Measurements from ENCODE around the gene ZBTB20.

ZBTB20 gene

DNA sequence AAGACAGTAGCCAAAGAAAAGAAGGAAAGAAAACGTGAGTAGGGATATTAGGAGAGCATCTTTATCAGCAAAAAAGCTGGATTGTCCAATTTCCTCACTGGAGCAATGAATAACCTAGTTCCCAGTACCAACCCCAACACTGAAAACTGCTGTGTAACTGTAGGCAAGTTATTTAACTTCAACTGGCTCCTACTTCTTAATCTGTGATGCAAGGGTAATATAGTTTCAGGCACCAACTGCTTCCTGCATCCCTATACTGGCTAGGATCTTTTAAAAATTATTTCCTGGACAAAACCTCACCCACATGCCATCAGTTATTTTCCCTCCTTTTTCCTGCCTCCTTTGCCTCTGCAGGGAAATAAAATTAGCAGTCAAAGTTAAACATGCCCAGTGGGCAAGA, 59.6 kb downstream of the ZBTB20 start:
- DNase-seq (ENCODE audit: low read depth): no peak

DNA sequence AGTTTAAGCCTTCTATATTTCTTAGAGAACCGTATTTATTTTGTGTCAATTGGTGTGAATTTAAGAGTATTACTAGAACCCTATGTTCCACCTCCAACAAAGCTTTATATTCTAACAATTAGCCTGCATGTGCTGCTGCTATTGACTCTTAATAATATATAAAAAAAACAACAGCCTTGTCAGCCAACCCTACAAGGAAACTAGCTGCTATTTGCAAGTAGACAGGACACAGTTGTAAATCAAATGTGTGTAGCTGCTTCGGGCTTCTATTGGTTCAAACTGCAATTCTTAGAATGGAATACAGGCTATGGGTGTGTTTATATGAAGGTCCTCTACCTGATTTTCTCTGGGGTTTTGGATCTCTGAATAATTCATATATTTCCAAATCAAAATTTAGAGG, 60.7 kb downstream of the ZBTB20 start:
- no peak for DNase-seq (ENCODE audit: low read depth)

DNA sequence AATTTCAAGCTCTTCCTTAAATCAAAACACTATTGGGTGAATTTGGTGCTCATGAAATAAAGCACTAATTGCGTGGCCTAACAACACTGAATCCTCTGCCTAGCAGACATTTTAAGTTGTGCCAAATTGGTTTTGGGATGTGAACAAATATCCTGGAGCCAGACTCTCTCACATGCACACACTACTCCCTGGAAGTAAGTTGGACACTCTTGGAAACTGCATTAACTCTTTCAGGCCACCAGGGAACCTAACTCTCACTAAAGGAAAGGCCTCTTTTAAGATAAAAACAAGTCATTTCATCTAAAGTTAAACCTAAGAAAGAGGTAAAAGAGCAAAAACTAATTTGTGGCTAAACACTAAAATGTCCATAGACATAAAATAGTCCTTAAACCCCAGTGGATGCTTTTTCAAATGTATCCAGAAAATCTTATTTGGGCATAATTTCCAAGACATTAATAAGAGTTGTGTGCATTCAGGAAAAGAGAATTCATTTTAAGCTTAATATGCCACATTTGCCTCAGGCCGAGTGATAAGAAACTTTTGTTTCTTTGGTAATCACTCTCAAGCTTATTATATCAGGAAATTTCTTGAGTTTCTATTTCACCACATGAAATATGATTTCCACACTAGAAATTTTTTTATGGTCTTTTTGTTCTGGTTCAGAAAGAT, 61.8 kb downstream of the ZBTB20 start:
- DNase-seq (ENCODE audit: low read depth): no peak

DNA sequence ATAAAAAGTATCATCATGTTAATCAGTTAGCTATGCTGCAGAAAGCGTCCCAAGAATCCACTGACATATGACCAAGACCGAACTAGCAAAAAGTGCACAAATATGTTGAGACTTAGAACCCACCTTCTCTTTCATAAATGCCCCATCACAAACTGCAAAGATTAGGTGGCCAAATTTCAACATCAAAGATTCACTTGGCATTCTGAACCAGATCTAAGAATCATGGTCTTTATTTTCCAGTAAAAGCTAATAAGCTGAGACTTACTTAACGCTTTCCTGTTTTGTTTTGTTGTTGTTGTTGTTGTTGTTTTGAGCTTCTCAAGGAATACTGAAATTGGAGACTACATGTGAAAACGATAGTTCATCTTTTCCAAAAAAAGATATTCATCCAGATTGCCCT, 62.4 kb downstream of the ZBTB20 start:
- DNase-seq (ENCODE audit: low read depth): no peak

DNA sequence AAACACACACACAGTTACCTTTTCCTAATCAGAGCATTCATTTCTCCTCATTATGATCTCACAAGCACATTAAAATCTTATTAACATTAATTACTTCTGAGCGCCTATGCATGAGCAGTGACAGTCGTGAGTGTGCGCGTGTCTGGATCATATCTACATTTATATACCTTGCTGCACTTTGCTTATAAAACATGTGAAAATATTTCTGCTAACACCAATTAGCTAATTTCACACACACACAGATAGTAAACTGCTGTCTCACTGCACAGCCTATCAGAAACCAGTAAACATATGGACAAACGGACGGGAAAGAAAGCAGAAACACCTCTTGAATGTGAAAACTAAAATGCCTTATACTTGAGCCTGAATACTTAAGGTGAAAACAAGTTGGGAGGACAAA, 64.8 kb downstream of the ZBTB20 start:
- DNase-seq (ENCODE audit: low read depth): no peak

DNA sequence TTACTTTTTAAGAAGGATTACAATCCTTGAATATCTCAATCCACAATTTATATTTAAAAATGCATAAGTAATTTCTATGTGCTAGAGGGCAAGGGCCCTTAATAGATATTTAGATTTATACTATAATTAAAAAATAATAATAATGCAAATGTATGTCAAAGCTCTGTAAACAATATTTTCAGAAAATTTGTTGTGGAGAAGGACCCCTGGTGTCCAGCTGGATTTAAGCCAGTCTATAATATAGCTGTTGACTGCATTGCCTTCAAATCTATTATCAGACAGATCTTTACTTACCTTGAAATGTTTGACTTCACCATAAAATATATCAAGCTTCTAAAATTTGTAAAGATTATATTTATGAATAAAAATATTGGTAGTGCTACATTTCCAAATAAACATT, 65.6 kb downstream of the ZBTB20 start:
- DNase-seq (ENCODE audit: low read depth): no peak

DNA sequence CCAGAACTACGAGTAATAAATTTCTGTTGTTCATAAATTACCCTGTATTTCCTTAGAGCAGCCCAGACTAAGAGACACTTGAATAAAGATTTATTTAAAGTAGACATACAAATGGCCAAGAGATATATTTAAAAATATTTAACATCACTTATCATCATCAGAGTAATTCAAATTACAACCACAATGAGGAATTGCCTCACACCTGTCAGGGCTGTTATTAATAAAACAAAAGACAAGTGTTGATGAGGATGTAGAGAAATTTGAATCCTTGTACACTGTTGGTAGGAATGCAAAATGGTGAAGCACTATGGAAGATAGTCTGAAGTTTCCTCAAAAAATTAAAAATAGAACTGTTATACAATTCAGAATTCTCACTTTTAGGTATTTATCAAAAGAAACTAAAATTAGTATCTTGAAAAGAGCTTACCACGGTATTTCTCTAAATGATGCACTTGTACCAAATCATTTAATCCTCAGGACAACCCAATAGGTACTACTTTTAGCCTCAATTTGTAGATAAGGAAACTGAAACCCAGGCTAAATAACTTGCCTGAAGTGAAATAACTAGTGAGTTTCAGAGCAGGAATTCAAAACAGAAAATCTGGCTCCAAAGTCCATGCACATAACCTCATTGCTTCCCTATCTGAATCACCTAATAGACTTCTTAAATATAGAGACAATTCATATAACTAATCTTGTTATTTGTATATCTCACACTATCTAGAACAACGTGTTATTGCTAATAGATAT, 69.4 kb downstream of the ZBTB20 start:
- DNase-seq (ENCODE audit: low read depth): no peak

DNA sequence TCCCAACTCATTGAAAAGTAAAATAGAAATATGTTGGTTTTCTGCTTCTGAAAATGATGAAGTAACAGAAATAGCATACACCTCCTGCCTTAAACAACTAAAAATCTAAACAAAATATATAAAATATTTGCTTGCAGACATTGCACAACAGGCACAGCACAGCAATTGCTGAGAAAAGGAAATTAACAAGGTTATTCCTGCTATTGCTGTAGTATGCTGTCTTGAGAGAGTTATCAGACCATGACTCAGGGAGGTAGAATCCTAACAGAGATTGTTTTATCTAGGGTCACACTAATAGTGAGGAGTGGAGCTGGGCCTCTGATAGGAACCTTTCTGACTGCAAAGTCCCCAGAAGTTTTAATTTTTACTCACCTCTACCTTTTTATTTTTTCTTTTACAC, 72.6 kb downstream of the ZBTB20 start:
- no peak for DNase-seq (ENCODE audit: low read depth)

DNA sequence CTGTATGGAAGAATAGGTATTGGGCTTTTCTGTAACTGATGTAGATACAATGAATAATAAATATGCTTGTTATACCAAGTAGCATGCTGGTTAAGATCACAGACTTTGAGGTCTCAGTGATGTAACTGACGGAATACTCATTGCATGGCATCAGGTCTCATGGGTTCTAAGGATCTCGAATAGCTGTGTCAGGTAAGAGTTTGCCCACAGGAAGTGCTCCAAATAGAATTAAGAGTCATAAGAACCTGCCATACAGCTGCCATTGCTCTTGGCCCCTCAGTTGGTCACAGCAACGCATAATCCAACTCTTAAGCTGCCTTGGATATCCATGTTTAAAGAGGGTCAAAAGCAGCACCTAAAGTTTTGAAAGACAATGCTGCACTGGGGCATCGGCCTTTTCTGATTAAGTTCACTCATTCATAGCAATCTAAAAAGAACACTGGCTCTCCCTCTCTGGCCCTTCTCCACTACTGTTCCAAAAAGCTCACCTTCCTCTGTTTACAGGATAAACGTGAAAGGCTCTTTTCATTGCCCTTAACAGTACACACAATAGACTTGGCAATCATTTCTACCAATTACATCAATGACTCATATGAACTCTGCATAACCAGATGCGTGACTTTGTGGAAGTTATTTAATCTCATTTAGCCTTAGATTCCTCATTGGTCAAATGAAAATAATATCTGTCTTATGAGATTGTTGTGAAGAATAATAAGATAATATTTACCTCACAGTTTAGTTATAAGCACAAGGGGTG, 74.6 kb downstream of the ZBTB20 start:
- no peak for DNase-seq (ENCODE audit: low read depth)

DNA sequence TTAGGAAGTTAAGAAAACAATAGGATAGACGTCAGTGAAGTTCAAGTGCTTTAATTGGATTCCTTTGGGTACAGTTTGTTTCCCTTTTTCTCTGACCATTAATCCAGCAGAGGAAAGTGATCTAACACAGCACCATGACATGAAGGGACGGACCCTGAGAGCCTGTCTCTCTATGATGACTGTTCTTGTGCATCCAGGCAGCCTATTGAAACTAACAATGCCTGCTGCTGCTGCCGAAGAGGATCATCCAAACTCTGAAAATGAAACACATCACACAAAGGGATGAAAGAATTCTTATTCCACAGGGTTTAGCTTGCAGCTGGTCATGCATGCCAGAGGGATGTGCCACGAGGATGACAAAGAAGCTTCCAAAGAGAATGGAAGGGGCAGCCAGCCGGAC, 75.5 kb downstream of the ZBTB20 start:
- no peak for DNase-seq (ENCODE audit: low read depth)

DNA sequence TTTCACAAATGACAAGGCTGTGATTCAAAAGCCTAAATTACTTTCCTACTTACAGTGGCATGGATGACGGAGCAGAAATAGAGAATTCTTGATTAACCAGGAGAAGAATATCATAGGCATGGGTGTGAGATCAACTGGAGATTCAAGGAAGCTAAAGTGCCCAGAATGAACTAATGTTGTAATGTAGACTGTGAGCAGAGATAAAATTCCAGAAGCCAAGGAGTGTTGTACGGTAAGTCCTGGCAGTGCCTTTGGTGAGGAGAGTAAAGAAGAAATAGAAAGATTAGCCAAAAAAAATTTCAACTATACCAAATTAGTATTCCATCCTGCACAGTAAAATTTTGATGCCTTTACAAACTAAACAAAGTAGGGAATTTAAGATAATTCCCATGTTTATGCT, 75.9 kb downstream of the ZBTB20 start:
- DNase-seq (ENCODE audit: low read depth): no peak

DNA sequence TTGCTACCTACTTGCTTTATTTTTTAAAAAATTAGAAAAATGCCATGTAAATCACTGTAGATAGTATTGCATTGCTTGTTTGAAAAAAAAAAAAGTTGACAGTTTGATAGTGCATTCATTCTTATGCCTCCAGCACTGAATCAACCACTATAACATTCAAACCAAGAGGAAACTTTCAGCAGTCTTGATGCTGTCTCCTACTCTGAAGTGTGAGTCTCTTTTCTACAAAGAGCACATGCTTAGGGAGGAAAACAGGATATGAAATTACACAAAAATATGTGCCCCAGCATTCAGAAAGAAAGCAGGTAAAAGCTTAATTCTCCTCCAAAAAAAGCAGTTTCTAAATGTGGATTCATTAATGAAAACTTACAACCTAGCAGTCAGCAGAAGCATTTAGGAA, 78.3 kb downstream of the ZBTB20 start:
- DNase-seq (ENCODE audit: low read depth): no peak

DNA sequence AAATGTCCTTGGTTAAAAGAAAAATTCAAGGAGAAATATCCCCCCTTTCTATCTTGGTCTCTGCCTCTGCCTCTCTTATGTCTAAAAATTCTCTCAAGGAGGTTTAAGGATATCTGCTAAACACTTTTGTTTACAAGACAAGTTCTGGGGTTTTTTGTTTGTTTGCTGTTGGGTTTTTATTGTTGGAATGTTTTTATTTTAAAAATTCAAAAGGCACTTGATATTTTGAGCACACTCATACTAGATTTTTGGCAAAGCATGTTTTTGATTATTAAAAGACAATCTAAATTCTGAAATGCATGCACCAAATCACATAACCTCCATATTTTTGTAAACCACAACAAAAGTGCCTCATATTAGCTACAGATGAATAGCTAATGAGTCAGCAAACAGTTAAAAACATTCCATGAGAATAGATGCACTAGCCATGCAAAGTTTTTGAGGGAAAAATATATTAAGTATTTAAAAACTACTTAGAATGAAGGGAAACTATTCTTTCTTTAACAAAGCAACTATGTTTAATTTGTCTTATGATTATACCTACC, 84.6 kb downstream of the ZBTB20 start:
- no peak for DNase-seq (ENCODE audit: low read depth)

DNA sequence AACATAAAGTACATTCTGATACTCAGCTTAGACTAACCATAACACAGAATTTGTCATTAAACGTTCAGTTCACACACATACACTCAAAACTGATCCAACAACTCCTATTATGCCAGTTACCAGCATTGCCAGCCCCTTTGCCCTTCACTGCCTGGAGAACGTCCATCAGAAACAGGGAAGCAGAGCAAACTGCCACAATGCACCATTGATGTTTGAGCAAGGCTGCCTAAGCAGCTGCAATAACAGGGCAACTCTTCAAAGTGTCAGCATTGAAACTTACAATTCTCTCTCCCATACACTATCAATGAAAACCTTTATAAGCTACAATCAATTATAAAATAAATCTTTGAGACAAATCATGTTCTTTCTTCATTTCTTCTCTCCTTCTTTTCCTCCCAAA, 85.1 kb downstream of the ZBTB20 start:
- no peak for DNase-seq (ENCODE audit: low read depth)

DNA sequence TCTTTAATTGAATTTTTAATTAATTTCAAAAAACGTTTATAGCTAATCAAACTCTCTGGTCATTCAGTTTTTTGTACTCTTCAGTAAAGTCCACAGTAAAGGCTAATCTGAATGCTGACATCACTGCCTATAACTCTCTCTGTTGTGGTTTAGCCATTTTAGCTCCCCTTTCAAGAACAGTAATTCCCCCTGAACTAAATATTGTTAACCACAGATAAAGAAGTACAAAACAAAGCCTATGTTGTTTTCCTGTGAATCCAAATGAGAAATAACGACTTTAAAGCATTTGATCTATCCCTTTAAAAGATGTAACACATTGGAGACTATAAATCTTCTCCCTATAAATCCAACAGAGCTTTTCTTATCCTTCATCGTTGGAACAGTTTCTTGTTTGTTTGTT, 94.2 kb downstream of the ZBTB20 start:
- no peak for DNase-seq (ENCODE audit: low read depth)

DNA sequence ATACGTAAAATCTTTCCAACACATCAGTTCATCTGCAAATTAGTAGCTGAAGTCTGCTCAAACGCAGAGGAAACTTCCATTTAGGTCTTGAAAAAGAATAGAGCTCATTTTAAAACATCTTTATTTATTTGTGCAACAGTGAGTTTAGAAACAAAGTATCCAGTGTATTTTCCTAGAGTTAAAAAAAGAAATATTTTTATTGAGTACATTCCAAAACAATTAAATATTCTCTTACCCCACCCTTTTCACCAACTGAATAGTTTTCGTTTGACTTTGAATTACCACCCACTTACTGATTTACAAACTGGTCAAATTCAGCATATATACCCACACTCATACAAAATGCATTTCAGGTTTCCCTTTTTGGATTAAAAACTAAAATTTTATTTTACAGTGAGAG, 104.7 kb downstream of the ZBTB20 start:
- DNase-seq (ENCODE audit: low read depth): no peak

DNA sequence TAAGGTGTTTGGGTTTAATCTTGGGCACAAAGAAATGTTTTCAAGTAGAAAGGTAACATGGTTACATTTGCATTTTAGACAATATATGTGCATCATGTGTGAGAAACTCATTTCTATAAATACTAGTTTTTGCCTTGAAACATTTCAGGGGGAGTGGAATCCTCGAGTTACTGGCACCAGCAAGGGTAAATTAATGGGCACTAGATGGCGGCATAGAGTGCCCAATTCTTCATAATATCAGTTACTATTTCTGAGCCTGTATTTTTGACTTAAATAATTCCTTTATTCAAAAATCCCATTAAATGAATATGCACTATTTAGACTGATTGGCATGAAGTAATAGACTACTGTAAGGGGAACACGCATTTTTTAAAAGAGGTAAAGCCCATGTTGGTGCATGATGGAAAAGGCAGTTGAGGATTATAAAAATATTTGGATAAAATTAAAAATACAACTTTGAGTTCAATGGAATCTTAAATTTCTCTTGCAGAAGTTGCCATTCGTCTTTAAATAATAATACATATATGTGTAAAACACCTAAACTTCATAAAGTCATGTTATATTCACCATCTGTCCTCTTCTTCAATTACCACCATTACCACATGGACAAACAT, 106.3 kb downstream of the ZBTB20 start:
- DNase-seq (ENCODE audit: low read depth): peak; percentile 15

DNA sequence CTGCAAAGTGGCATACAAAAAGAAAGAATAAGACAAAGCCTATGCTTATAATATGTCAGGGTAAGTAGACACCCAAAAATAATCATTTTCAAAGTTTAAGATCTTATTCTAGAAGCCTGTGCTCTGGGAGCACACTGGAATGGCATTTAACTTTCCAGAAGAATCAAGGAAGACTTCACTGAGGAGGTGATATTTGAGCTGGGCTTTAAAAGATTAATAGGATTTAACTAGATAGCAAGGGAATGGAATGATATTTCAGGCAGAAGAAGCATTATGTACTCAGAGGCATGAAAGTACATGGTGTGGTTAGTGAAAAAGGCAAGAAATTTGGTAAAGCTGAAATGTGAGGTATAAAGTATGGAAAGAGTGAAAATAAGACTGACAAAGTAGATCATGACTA, 106.8 kb downstream of the ZBTB20 start:
- DNase-seq (ENCODE audit: low read depth): no peak

DNA sequence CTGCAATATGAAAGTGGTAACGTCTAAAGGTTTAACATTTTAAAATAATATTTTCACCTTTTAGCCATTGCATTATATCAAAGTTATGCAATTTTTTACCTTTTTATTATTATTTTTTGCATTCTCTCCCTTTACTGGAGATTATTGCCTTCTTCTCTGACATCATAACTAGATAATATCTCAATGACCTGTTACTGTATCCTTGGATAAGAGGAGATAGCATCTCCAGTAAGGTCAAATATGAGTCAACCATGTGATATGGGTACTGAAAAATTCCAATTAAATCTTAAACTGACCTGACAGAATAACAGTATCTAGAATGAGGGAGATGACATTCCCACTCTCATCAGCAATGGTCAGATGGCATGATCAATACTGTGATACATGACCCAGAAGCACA, 108.3 kb downstream of the ZBTB20 start:
- no peak for DNase-seq (ENCODE audit: low read depth)

DNA sequence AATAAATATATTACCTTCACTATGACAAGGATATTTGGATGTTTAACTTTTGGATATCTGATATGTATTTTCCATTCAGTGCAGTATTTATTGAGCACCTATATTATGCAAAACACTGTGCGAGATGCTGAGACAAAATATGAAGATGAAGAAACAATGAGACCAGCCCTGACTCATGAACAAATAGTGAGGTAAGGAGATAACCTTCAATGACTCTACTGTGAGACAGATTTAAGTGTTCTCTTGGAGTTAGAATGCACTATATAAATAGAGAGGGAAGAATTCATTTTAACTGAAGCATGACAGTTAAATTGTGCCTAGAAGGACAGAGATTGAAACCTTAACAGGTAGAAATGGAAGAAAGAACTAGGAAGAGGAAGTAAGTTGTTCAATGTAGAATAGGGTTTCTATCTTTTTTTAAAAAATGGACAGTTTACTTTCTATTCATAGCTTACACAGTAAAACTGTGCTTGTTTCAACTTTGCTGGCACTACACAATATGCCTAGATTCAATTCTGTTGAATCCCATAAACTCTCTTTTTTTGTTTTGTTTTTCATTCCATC, 124.2 kb downstream of the ZBTB20 start:
- DNase-seq (ENCODE audit: low read depth): no peak

DNA sequence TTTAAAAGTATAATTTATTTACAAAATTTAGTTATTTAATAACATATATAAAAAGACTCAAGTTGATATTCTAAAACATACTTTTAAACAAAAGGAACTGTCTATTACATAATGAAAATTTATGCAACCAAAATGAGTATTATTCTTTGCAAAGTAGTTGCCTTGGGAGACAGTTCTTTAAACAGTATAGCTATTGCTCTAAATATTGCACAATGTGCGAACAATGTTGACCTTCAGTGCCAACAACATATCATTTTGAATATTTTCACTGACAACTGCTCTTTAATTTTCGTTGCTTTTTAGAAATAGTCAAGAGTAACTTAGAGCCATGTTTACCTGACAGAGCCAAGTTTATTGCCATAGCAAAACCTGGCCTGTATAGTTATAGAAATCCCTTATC, 124.9 kb downstream of the ZBTB20 start:
- DNase-seq (ENCODE audit: low read depth): no peak

DNA sequence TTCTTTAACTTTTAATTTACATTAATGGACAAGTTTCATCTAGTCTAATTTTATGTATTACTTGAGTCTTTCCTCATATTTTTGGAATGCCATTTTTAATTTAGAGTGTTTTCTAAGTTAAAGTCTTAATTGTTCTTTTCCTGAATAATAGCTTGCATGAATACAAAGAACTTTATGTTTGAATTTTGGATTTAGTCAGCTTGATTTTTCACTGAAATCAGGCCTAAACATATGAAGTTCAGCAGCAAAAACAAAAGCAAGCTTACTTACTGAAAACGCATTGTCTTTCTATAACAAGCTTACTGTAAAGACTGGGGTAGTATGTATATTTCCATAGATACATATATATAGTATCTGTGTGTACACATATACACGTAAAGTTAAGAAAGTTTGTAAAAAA, 126.0 kb downstream of the ZBTB20 start:
- DNase-seq (ENCODE audit: low read depth): no peak
